Pulmonary artery endothelial cell (primary cell): Measurements from ENCODE around the gene ATP10B. TPM values are rescaled to one million over a fixed set of nuclear protein-coding genes. Genes with fewer than 3 reads are reported as not detected.

Source experiments
- DNase-seq: peaks from one replicate; pipeline ENCODE4 v3.0.0-alpha.2; 2011; ENCODE audit warnings: low read depth, low spot score
- total RNA-seq: library from RNA; depleted of rRNA; stranded (reverse); fragments of >200 nt; gene quantifications from 2 replicates; pipeline ENCODE4 v1.2.3, GENCODE V29; 2014

ATP10B gene
- total RNA-seq, 1 donor from 2014 or later = not detected

DNA sequence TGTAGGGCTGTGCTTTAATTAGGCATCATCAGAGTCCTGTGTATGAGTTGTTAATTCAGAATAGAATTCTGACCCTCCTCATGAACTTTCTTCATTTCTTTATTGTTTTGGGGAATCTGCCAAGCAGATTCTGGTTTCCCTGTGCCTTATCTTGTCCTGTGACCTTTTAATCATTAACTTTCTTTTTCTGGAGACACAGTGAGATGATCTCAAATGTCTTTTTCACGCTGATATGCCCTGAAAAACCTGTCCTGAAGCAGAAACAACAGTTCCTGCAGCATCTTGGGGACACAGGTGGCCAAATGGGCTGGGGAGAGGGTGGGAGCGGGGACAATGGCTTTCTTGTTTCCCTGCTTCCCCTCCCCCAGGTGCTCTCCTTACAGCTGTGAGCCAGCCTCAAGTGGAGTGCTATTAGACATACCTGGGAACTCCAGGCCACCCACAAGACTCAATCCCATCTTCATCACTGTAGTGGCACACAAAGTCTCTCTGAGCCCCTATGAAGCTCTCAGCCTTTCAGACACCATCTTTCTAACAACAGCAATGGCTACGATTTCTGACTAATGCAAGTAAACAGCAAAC, 213.8 kb downstream of the ATP10B start:
- DNase-seq = no peak

DNA sequence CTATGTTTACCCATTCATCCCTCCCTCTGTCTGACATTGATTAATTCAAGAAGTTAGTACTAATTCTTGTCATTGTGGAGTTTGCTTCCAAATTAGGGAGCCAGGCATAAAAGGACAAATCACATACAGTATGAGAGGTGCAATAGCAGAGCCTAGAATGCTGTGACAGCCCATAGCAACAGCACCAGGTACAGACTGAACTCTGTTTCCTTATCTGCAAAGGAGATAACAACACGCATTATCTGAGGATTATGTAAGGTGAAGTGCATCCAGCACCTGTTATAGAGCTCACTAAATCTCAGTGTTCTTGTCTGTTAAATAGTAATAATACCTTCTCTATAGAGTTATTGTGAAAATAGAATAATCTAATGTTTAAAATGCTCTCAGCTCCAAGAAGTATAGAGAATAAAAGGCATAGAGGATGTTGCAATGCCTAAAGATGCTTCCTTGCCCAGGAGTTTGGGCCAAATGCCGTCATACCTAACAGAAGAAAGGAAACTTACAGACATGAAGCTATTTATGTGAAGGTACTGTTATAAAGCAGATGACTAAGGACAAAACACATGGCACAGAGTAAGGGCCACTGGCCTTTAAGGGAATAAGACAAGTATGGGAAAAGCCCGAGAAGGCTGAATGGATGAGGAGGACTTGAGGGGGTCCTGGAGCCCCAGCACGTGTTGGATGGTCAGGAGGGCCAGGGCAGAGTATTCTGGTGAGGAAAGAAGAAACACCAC, 214.5 kb downstream of the ATP10B start:
- no peak for DNase-seq

DNA sequence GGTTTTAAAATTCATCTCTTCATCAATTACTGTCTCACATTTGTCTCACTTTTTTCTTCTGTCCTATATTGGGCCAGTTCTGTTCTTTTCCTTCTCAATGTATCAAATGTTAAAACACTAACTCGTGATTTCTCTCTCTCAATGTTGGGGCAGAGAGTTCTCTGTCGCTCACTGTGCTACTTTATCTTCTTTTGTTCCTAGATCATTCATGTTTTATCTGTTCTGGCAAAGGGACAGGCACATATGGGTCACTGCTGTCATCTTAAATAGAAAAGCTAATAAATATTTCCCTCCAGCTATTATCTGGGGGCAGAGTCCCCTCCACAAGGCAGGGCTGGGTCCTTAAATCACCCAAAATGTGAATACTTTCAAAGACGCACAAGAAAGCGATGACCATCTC, 216.3 kb downstream of the ATP10B start:
- no peak for DNase-seq

DNA sequence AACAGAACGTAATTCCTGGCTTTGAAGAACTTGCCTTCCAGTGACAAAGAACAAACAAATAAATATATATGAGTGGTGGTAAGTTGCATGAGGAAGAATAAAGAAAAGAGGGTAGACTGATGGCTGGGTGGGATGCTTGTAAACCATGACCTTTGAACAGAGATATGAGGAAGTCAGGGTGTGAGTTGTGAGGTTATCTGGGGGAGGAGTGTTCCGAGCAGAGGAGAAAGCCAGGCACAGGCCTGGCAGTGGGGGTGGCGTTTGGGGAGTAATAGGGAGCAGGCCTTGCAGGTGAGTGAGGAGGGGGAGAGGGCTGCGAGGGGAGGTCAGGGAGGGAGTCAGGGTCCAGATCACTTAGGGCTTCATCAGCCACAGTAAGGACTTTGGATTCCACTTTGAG, 217.0 kb downstream of the ATP10B start:
- DNase-seq = no peak

DNA sequence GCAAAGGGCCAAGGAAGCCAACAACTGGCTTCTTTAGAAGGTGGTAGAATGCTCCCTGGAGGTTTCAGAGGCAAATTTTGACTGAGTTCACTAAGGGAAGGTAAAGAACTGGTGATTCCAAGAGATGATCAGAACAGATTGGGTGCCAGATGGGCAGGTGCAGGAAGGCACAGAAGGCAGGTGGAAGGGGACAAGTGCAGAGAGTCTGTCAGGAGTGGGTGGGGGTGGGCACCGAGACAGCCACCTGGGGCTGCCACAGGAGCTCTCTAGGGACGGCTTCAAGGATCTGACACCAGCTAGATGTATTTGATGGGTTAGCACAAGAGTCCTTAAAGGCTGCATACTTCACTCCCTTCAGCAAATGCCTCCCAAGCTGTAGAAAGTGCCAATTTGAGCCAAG, 223.0 kb downstream of the ATP10B start:
- DNase-seq = no peak

DNA sequence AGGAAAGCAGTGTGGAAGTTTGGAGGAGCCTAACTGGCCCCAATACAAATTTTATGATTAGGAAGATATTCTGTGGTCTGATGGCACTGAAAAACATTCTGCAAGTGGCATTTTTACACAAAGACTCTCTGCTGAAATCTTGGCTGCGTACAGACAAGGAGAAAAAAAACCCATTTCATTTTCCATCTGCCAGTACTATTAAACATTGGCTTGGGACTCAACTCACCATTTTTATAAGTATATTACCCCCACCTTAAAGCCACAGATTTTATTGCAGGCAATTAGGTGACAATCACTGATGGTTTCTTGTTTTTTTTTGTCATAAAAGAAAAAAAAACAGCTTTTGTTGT, 223.4 kb downstream of the ATP10B start:
- no peak for DNase-seq

DNA sequence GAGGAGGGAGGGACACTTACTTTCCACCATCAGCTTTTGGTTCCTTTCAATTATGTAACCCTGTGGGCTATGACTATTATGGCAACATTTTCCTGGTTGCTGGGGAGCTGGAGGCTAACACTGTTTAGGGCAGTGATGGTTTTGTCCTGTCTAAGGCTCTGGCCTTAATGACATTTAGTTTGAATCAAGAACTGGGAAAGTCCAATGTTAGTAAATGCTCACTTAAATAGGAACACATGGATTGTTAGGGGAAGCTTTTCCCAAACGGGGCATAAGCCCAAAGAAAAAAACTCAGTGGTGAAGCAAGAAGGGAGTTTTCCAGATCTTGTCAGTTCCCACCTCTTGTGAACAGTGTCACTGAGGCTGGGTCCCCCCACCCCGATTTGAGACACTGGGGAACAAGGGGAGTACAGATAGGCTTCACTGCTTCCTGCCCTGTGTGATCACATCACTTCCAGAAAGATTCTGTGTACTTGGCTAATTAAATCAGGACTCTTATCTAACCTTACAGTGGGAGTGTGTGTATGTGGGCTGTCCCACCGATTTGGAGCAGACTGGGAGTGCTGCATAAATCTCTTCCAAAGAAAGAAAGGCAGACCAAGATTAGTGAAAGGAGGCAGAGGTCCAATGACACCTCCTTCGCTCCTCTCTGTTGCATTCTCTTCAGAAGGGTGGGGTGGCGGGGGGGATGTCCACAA, 223.9 kb downstream of the ATP10B start:
- no peak for DNase-seq

DNA sequence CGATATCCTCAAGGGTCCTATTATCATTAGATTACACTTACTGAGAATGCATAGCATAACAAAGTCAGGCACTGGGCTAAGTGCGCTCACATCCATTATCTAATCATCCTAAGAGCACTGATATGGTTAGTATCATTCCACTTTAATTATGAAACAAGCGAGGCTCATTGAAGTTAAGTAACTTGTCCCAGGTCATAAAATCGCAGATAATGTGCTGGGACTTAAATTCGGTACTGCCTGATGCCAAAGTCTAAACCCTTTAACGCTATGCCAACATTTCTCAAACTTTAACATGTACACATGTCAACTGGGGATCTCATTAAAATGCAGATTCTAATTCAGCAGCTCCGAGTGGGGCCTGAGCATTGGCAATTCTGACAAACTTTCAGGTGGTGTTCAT, 225.7 kb downstream of the ATP10B start:
- DNase-seq = no peak

DNA sequence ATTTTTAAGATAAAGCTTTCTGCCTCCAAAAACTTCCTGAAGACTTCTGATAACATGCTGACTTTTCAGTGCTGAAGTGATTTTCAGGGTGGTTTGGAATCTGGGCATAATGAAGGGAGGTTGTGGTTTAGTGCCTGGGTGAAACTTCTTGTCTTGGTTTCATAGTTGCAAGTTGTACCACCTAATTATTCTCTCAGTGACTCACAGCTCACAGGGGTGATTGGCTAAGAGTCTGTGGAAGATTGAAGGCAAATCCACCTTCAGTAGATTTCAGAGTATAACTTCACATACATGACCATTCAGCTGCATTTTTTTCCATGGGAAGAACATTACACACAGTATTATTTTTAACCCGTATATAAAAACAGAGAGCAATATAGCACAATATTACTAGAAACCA, 230.5 kb downstream of the ATP10B start:
- no peak for DNase-seq

DNA sequence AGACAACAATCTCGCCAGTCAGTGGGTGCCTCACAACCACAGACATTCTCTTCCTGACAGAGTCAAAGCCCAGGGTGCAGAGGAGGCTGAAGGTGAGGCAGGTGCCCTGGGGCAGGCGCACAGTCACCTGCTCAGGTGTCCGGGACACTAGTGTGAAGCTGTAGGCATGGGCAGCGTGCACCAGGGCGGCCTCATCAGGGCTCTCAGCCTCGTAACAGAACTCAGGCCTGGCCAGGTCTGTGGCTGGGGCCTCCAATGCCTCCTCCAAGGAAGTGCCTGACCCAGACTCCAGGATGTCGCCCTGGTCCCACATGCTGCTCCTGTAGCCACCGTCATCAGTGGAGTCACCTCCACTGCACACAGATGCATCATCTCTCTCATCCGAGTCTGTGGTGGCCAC, 231.6 kb downstream of the ATP10B start:
- DNase-seq = no peak

DNA sequence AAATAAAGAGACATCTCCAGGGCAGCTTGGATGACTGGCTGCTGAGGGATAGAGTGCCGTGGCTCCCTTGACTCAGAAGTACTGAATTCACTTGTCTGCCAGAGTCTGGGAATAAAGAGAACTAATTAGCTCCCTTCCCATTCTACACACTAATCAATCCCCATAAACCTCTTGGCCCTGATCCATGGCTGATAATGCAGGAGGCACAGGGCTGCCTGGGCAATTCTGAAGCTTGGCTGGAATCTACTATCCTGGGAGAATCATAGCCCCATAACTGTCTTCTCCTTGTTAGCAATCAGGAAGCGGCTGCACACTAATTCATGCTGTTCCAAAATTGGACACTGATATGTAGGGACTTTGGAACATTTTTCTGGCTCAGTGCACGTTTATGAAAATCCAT, 232.6 kb downstream of the ATP10B start:
- DNase-seq = no peak

DNA sequence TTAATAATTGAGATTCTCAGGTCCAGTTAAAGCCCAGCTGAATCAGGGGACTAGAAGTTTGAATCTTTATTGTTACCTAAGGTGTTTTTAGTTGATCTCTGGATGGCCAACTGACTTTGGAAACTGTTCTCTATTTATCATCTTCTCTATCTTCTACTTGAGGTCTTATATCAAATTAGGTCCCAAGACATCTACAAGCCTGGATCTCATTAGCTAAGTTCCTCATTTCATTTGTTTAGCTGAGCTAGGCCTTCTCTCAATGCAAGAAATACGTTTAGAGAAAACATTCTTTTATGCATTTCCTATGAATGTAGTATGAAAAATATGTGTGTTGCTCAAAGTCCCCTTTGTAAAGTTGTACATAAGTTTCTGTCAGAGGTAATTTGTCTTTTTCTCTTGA, 233.7 kb downstream of the ATP10B start:
- DNase-seq = no peak

DNA sequence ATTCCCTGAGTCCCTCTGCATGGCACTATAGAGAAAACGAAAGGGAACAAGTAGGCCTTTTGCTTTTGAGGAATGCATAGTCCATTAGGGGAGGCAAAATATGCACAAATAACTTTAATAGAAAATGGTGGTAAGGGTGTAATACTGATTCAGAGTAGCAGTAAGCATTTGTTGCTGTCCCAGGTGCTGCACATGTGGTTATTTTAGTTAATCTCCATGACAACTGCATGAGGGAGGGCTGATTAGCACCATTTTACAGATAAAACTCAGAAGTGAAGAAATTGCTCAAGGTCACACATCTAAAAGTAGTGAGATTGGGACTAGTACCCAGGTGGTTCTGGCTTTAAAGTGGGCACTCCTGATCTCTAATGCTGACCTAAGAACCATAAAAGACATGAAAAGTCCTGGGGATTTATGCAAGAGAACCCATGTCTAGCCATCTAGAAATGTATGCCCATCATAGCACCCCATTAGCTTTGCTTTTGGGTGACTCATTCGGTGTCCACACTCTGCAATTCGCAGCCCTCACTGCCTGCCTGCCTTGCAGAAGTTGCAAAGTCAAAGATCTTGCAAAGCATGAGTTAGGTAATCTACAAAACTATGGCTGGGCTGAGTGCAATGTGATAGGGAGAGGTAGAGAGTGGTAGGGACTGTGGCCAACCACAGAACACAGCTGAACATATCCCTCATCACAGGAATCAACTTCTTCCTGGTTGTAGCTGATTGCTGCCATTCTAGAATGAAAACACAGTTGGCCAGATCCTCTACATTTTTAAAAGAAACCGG, 235.1 kb downstream of the ATP10B start:
- no peak for DNase-seq

DNA sequence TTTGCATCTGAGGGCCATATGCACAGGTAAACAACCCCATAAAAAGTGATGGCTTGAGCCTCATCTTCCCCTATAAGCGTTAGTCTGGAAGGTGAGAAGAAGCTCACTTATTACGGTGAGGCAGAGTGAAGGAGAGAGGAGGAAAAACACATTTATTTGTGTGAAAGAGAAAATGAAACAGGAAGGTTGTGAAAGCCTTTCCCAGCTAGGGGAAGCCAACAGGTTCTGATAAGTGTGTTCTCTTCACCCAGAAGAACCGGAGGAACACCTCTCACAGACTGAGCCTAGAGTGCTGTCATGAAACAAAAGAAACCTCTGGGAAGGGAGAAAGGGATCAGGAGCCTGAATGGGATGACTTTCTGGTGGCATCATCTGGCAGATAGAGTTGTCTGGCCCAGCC, 237.9 kb downstream of the ATP10B start:
- no peak for DNase-seq

DNA sequence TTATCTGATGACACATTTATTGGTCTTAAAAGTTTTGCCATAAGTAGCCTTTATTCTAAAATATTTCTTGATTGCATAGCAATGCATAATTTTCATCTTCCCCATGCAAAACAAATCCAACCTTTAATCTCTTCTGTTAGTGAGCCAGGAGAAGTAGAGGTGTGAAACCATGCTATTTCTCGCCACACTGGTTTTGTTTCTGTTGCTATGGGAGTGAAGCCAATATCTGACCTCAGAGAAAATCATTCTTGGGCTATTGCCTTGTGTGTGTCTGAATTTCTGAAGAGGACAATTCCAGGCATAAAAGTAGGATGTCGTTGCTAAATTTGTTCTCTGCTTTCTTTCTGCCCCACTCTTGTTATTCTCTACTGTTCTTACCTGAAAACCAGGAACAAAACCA, 246.7 kb downstream of the ATP10B start:
- DNase-seq = no peak

DNA sequence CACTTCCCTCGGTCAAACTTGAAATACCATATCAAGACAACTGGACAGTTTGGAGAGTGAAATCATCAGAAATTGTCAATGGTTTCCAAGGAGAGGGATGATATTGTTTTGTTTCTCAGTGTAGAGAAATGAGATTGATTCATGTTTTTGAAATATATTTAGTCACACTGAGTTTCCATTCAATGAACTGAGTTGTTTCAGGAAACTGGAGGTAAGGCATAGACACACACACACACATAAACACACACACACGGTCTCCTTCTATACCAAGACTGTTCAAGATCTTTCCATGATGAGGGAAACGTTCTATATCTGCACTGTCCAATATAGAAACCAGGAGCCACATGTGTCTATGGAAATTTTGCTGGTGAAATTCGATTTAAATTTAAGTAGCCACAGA, 247.5 kb downstream of the ATP10B start:
- no peak for DNase-seq

DNA sequence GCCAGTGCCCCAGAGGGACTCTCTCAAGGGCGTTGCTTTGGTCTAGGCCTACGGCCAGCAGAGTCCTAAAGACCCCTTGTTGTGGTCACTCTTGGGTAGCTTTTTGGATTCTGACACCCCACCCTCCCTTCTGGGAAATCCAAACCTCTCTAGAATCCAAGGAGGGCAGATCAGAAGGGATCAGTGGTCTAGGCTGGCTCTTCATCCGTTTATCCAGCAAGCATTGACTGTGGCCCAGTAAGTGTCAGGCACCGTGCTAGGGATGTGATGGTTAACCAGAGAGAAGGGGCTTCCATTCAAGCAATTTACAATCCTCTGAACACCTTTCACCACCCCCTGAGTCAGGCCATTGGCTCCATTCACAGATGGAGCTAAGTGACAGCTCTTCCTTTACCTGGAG, 249.3 kb downstream of the ATP10B start:
- DNase-seq = no peak

DNA sequence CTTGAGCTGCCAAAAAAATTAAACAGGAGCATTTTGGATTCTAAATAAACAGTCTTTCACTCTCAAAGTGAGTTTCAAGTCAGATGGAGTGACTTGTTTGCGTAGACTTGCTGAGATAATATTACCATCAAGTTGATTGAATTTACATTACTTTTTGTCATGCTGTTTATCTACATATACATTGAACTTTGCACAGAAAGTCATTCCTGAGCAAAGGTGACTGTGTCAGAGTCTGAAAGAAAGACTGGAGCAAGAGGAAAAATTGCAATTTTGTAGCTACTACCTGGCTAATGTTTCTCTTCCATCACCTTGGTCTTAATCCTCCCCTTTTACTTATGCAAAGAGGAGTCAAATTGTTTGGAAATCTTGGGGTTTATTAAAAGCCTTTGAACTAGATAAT, 251.0 kb downstream of the ATP10B start:
- DNase-seq = no peak

DNA sequence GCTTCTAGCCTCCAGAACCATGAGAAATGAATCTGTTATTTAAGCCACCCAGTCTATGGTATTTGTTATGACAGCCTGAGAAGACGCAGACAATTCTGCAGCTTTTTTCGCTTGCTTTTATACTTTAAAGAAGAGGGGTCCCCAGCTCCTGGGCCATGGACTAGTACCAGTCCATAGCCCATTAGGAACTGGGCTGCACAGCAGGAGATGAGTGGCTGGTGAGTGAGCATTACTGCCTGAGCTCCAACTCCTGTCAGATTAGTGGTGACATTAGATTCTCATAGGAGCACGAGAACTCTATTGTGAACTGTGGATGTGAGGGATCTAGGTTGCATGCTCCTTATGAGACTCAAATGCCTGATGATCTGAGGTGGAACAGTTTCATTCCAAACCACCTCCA, 278.7 kb downstream of the ATP10B start:
- no peak for DNase-seq

DNA sequence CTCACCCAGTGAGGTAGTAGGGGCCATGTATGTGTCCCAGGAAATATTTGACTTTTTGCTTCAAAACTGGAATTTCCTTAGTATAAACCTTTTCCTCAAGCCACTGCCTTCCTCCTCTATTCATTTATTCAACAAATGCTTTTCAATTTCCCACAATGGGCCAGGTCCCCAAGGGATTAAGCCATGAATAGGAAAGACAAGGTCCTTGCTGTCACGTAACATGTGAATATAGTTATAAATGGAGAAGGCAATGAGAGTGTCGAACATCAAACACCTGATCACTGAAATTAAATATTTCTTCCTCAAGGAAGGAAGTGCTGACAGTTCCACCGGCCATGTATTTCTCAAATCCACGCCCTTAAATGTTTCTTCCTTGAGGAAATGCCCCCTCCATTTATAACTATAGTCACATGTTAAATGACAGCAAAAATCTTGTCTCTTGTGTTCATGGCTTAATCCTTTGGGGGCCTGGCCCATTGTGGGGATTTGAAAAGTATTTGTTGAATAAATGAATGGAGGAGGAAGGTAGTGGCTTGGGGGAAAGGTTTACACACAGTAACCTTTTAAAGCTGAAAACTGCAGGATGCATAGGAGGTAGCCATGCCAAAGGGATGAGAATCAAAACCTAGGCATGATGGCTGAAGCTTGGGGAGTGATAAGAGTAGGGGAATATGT, 284.8 kb downstream of the ATP10B start:
- DNase-seq = no peak

DNA sequence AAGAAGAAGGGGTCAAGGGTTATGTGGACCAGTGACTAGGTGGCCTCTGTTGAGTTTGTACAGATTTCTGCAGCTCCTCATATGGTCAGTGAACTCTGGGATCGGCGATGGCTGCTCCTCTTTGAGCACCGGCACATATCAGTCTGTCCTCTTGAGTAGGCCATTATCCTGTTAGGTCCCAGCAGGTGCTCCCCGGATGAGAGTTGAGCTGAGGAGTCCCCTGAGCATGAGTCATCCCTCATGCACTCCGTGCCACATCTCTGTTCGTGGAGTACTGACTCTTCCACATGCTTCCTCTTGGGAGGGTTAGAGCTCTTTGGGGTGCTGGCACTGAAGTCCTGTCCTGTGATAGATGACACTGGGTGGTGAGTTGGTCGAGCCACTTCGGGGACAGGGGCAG, 286.6 kb downstream of the ATP10B start:
- no peak for DNase-seq

DNA sequence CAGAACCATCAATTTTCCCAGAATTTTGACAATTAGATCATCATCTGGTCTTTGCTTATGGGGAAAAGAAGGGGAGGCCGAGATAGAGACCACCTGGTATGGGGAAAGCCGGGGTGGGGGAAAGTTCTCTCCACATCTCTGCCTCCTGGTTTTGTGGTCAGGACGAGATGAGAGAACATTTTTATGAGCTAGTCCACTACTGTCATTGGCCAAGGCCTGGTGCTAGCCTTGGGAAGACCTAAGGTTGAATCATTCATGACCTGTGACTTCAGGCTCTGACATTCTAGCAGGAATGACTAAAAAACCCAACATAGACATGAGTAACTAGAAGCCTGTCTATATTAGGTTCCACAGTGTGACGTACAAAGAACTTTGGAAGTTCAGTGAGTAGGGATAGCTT, 295.2 kb downstream of the ATP10B start:
- DNase-seq = no peak
